Stimulated activated CD8-positive, alpha-beta memory T cell treated with anti-CD3 and anti-CD28 coated beads, Interleukin-4, amount 100 ng/mL, for 24 hours (primary cell): ENCODE measurements around the gene OR5K3.
"Not testable (repeated sequence)": the region's sequence is repeated elsewhere in the genome, so short reads cannot be mapped to it uniquely, and the experiment has no call there.

Source experiments
- DNase-seq: peaks from one replicate; pipeline ENCODE4 v3.0.0-alpha.2; 2020; ENCODE audit warnings: low read depth

The OR5K3 gene, protein sequence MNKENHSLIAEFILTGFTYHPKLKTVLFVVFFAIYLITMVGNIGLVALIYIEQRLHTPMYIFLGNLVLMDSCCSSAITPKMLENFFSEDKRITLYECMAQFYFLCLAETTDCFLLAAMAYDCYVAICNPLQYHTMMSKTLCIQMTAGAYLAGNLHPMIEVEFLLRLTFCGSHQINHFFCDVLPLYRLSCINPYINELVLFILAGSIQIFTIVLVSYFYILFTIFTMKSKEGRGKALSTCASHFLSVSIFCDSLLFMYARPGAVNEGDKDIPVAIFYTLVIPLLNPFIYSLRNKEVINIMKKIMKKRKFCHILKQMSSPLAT

GRCh38 chr3:98390366-98390765, at the start of gene OR5K3:
OR5K3 (plus strand) TSS chr3:98390666; CDS start chr3:98390666, 0 bp downstream.
- no peak for DNase-seq

GRCh38 chr3:98341758-98342157, 48.7 kb upstream of the OR5K3 start:
- DNase-seq, result no peak

DNA sequence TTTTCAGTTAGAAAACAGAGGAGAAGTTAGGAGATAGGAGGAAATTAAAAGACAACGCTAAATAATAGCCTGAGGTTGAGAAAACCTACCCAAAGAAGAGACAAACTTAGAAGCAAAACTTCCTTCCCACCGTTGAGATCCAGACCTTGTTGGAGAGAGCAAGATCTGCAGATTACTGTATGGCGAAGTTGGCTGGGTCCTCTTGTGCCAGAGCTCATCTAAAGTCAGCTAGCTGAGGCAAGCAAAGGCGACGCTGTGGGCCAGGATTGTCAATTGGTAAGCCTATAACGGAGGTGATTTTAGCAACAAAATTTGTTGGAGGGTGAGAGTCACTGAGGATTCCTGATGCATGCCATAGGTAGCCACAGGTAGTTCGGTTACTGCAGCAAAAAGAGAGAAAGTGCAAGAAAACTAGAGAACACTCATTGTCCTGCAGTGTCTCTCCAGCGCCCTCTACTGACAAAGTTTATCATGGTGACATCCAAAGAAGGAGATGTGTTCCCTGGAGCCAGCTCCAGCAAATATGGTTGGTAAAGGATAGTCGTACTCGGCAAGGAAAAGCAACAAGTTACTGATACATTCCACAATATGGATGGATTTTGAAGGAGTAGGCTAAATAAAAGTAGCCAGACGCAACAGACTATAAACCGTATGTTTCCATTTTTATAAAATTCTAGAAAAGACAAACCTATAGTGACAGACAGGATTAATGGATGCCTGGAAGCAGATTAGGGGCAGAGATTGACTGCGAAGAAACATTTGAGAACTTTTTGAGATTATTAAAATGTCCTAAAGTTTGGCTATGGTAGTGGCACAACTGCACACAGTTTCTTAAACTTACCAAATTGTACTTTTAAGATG, 46.6 kb upstream of the OR5K3 start:
- no peak for DNase-seq

DNA sequence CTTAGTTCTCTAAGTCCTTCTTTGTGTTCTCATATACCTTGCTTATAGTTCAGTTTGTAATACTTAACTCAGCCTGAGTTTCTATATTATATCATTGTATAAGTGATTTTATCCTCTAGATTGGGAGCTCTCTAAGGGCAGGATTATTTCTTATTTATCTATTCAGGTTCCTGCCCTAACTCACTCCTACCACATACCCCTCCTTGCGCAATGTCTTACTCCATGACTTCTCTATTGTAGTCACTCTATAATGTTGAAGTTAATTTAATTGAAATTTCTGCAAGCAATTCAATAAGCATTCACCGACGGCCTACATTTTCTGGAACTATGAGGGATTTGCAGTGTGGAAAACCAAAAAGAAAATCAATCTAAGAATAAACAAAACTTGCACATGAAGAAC, 40.4 kb upstream of the OR5K3 start:
- DNase-seq, result no peak

DNA sequence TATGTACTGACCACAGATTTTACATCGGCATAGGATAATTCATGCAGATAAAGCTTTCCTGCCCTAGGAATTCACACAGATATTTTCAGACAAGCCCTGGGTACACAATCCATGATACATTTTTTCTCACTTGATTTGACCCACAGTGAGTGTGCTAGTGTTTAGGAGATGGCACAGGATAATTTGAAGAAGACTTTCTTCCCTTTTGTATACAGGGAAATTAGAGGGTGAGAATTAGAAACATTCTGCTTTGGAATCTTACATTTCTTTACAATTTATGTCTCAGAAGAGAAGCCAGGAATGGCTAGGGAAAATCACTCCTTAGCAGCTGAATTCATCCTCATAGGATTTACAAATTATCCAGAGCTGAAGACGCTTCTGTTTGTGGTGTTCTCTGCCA, 36.9 kb upstream of the OR5K3 start, which contains the start of gene OR5K4:
Gene OR5K4 (plus strand): TSS at position 301 of the 400 bp plus-strand sequence. CDS start 0 bp downstream, at position 301.
- no peak for DNase-seq

DNA sequence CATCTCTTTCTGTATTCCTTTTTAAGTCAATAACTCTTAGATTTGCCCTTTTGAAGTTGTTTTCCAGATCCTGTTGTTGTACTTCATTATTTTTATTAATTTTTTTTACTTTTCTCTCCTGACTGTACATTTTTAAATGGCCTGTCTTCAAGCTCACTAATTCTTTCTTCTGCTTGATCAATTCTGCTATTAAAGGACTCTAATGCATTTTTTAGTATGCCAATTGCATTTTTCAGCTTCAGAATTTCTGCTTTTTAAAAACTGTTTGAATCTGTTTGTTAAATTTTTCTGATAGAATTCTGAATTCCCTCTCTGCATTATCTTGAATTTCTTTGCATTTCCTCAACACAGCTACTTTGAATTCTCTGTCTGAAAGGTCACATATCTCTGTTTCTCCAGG, 31.2 kb upstream of the OR5K3 start:
- DNase-seq, result no peak

DNA sequence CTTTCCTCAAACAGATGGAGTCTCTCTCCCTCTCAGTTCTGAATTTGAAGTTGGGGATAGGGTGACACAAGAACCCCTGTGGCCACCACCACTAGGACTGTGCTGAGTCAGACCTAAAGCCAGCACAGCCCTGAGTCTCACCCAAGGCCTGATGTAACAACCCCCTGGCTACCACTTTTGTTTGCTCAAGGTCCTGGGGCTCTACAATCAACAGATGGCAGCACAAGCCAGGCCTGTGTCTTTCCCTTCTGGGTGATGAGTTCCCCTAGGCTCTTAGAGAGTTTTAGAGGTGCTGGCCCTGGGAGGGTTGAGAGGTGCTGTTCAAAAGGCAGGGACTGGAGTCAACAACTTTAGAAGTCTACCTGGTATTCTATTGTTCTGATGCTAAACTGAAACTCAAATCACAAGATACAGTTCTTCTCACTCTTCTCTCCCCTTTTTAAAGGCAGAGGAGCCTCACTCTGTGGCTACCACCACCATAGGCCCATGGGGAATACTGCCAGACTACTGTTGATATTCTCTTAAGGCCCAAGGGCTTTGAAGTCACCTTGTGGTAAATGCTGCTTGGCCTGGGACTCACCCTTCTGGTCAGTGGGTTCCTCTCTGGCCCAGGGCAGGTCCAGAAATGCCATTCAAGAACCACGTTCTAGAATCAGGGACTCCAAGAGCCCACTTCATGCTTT, 30.3 kb upstream of the OR5K3 start:
- DNase-seq, result no peak

DNA sequence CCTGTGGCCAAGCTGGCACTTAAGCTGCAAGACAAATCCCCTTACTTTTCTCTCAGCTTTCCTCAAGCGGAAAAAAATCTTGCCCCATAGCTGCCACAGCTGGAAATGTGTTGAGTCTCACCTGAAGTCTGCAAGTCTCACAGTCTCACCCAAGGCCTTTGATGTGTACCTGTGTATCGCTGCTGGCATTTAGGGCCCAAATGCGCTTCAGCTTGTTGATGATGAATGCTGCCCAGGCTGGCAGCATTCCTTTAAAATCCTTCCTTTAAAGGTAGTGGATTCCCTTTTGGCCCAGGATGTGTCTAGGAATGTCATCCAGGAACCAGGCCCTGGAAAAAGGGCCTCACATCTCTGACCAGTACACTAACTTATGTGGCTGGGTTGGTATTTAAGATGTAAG, 29.8 kb upstream of the OR5K3 start:
- DNase-seq, result no peak

DNA sequence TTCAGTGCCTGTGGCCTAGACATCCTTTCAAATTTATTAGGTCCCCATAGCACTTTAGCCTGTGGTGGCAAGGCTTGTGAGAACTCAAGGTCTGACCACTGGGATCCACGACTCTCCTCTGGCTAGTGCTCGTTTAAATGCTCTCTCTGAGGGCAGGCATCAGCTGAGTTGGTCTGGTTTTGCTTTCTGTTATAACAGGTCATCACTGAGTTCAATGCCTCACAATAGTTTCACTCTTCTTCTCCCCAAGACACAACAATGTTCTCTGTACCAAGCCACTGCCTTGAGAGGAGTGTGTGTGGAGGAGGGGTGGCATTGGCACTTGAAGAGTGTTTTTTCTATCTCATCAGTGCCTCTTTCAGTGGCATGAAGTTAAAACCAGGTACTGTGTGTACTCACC, 29.2 kb upstream of the OR5K3 start:
- no peak for DNase-seq

DNA sequence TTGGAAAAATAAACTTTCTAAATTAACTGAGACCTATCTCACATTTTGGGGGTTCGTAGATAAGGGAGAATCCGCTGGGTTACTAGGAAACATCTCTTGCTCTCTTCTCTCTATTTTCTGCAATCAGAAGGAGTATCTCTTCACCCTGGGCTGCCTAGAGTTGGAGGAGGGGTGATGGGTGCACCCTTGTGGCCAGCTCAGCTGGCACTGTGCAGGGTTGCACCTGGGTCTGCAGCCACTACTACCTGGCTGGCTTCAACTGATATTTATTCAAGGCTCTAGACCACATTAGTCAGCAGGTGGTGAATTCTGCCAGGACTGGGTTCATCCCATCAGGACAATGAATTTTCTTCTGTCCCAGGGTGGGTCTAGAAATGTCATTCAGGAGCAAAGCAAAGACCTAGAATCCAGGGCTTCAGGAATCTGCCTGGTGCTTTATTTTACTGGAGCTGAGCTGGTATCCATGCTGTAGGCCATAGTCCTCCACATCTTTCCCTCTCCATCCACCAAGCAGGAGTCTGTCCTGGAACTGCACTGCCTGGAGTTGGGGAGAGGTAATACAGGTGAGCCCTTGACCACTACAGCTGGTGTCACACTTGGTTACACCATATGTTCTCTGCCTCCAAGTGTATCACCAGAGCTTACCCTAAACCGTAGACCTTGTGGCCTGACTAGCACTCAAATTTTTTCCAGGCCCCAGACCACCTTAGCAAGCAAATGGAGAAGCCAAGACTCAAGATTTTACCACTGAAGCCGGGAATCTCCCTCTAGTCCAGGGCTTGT, 22.8 kb upstream of the OR5K3 start:
- DNase-seq, result no peak

GRCh38 chr3:98371186-98371585, 19.3 kb upstream of the OR5K3 start:
- DNase-seq, result no peak

DNA sequence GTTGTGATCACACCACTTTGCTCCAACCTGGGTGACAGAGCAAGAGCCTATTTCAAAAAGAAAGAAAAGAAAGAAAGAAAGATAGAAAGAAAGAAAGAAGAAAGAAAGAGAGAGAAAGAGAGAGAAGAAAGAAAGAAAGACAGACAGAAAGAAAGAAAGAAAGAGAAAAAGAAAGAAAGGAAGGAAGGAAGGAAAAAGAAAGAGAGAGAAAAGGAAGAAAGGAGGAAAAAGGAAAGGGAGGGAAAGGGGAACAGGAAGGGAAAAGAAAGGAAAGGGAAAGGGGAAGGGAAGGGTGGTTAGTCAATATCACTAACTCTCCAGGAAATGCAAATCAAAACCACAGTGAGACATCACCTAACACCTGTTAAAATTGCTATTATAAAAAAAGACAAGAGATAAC, 18.6 kb upstream of the OR5K3 start:
- DNase-seq, result no peak

GRCh38 chr3:98372445-98372844, 18.0 kb upstream of the OR5K3 start:
- no peak for DNase-seq

- no peak for DNase-seq
These were observed 13.8 kb upstream of the OR5K3 start for GRCh38 chr3:98376631-98377030.

GRCh38 chr3:98388147-98388546, 2.3 kb upstream of the OR5K3 start:
- DNase-seq, result no peak

DNA sequence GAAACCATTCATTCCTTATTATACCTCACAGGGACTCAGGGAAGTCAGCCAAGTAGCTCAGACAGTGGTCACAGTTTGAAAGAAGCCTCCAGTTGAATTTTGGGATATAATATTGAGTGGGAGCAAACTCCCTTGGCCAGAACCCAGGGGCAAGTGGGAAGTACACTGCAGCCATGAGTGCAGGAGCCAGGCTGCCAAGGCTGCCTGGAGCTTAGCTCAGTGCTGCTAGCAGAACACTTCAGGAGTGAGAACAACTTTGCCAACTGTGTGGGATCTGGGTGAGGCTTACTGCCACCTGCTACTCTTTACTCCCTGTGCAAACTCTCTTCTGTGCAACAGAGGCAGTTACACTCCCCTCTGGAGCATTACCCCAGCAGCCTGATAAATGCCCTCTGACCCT, 4.6 kb downstream of the OR5K3 start:
- no peak for DNase-seq

GRCh38 chr3:98396482-98396881, 6.0 kb downstream of the OR5K3 start:
- DNase-seq, result not testable (repeated sequence)

GRCh38 chr3:98398513-98398912, 8.0 kb downstream of the OR5K3 start:
- no peak for DNase-seq

DNA sequence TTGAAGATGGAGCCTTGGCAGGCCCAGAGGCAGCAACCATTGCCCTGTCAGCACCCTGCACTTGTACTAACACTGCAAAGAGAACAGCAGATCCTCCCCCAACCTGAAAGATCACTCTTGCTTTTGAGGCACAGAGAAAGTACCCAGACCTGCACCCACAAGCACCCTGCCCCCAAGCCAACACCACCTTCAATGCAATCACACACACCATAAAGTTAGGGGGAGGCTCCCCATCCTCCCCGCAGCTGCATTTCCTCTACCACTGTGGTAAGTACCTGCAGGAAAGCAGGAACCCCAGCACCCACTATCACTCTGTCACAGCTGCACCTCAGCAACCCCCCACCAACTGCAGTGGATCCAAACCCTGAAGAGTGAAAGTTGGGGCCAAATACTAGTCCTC, 12.0 kb downstream of the OR5K3 start:
- DNase-seq, result no peak

GRCh38 chr3:98404010-98404409, 13.5 kb downstream of the OR5K3 start:
- no peak for DNase-seq

- no peak for DNase-seq
These were observed 15.6 kb downstream of the OR5K3 start for GRCh38 chr3:98406034-98406433.

- DNase-seq, result no peak
These were observed 42.1 kb downstream of the OR5K3 start for GRCh38 chr3:98432575-98432974.
